AG04449 (cell line): ENCODE data around the gene DMGDH.

Experiments used
- CTCF ChIA-PET: fragments of 350-600 bp; formaldehyde crosslinking; extraction: SDS; loops from one replicate; lab custom pipeline; 2021; ENCODE audit warnings: antibody characterized with exemption; lab: Yijun Ruan, JAX
- POLR2A ChIA-PET: fragments of 400-600, 350-600 bp; formaldehyde crosslinking; extraction: SDS; loops from one replicate; lab custom pipeline; 2020; ENCODE audit warnings: antibody characterized with exemption, inconsistent platforms; lab: Yijun Ruan, JAX
- DNase-seq: peaks from one replicate; pipeline ENCODE4 v3.0.0-alpha.2; 2010; ENCODE audit warnings: low read depth, low spot score
- H3K4me3 ChIP-seq: 2 replicates; pipeline ENCODE4 v1.5.1; 2011; ENCODE audit warnings: low read depth, mild to moderate bottlenecking, control low read depth, low read length
- TF ChIP-seq, protein P1 (sequence below): IDR thresholded peaks from one replicate; pipeline ENCODE4 v1.5.1; 2011; ENCODE audit warnings: mild to moderate bottlenecking, moderate library complexity, low read length, control low read depth, inconsistent platforms; ENCODE audit not compliant: insufficient read depth; ENCODE audit errors: missing control alignments

The DMGDH gene

DNA sequence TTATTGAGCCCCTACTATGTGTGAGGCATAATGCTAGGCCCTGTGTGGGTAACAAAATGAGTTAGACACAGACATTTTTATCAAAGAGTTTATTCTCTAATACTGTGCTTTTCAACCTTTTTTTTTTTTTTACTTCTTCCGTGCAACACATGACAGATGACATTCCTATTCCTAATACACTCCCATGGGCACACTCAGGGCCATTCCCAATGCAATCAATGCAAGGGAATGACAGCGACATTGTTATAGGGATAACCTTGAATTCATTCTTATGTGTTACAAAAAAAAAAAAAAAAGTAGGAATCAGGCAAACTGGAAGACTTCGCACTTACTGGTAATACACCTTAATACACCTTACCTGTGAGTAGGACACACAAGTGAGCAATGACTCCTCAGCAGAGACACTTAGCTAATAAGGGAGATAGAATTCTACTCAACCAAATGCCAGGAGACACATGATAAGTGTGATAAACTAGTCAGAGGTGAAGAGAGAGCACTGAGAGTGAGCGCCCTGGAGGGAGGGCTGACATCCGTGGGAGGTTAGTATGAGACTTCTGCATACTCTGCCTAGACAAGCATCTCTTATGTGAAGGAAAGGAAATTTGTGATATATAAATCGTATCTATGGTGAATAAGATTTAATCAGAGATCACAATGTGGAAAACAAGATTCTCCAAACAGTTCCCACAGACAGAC is 63.4 kb downstream of the DMGDH start:
- no peak for DNase-seq
- POLR2A ChIA-PET: interaction anchor here (0.7 kb wide), 1 partner anchor 14 kb away, joined by 4 read pairs; no protein-coding TSS in a partner anchor
- TF ChIP-seq, protein P1, sequence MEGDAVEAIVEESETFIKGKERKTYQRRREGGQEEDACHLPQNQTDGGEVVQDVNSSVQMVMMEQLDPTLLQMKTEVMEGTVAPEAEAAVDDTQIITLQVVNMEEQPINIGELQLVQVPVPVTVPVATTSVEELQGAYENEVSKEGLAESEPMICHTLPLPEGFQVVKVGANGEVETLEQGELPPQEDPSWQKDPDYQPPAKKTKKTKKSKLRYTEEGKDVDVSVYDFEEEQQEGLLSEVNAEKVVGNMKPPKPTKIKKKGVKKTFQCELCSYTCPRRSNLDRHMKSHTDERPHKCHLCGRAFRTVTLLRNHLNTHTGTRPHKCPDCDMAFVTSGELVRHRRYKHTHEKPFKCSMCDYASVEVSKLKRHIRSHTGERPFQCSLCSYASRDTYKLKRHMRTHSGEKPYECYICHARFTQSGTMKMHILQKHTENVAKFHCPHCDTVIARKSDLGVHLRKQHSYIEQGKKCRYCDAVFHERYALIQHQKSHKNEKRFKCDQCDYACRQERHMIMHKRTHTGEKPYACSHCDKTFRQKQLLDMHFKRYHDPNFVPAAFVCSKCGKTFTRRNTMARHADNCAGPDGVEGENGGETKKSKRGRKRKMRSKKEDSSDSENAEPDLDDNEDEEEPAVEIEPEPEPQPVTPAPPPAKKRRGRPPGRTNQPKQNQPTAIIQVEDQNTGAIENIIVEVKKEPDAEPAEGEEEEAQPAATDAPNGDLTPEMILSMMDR: no peak
- CTCF ChIA-PET: interaction anchor here (0.7 to 1.3 kb wide), 2 partner anchors 17 to 22 kb away, joined by 3 to 4 read pairs; no protein-coding TSS in a partner anchor
- no peak overlapping the region for H3K4me3 ChIP-seq

DNA sequence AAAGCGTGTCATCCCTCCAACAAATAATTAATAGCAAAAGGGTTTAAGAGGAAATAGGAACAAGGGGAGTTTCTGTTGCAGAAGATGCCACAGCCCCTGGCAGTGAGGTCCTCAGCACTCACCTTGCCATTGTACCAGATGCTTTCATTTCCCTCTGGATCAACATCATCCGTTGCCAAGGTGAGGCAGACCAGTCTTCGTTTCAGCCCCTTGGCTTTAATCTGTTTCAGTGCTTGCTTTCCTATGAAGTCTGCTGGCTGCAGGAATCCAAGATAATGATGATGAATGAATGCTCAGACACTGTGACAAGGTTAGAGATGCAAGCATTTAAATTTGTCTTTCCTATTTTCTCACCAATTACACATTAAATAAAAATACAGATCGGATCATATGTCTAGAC is 64.3 kb downstream of the DMGDH start:
- no peak for DNase-seq
- H3K4me3 ChIP-seq: no peak overlapping the region
- TF ChIP-seq, protein P1: no peak
- ChIA-PET CTCF (interaction anchor here (0.8 kb wide), 1 partner anchor 20 kb away, joined by 3 read pairs; no protein-coding TSS in a partner anchor), POLR2A (no interaction called here)

DNA sequence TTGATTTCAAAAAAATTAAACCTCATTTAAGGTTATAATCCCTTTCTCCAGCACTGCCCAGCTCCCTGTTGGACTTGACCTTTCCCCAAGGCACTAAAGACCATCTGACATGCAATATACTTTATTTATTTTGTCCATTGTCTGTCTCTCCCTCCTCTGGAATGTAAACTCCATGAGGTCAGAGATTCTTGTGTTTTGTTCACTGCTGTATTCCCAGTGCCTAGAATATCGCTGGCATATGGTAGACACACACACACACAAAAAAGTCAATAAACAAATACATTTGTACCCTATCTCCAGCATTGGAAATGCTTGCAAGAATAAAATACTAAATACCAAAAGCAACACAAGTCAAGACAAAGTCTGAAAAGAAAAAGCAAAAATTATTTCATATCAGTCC is 67.1 kb downstream of the DMGDH start:
- TF ChIP-seq, protein P1: no peak
- no peak for DNase-seq
- CTCF ChIA-PET: interaction anchor here (1.3 to 3.9 kb wide), 4 partner anchors 10 to 27 kb away, joined by 3 to 19 read pairs (median 4); no protein-coding TSS in a partner anchor
- no peak overlapping the region for H3K4me3 ChIP-seq
- POLR2A ChIA-PET: interaction anchor here (2.2 kb wide), 1 partner anchor 17 kb away, joined by 7 read pairs; the partner anchor contains the start of gene ARSB

DNA sequence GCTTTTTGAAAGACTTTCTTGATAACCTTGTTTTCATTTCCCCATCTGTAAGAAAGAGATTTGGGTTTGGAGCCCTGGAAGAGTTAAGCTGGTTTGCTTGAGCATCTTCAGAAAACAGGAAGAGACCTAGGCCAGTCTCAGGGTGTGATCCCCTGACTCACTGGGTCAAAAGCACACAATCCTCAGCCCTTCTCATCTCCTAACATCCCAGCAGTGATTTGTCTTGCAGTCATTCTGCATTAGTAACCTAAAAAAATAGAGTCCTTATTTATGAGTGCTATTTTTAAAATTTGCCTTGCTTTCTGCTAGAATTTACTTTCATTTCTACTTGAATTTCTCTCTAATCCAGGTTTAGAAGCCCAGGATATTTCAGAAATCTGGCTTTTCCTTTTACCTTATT is 68.0 kb downstream of the DMGDH start:
- POLR2A ChIA-PET: interaction anchor here (0.6 to 2.2 kb wide), 2 partner anchors 11 to 17 kb away, joined by 3 to 7 read pairs; partner anchors contain the start of gene ARSB
- no peak for DNase-seq

DNA sequence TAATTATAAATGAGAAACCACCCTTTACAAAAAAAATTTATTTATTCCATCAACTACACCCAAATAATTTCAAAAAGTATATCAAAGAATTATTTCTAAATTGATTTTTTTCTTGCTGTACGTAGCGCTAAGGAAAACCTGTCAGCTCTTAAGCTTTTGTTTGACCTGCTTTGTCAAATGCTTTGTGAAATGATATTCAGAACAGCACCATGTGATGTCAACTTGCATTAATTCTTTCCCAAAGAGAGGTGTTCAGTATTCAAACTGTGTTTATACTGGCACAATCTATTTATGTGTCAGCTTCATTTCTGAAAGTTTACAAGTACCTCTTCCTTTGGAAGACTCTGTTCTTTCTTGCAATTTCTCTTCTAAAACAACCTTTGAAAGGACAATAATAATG is 72.4 kb downstream of the DMGDH start:
- no peak for DNase-seq
- TF ChIP-seq, protein P1: no peak
- H3K4me3 ChIP-seq: no peak overlapping the region
- ChIA-PET CTCF (interaction anchor here (1.3 to 2.9 kb wide), 2 partner anchors 13 to 28 kb away, joined by 9 to 15 read pairs; partner anchors contain the start of gene ARSB), POLR2A (no interaction called here)

More for the DNA sequence above, 68.0 kb downstream of the DMGDH start:
- TF ChIP-seq, protein P1: no peak
- H3K4me3 ChIP-seq: no peak overlapping the region
- CTCF ChIA-PET: interaction anchor here (1.3 to 3.9 kb wide), 3 partner anchors 19 to 27 kb away, joined by 3 to 19 read pairs (median 4); no protein-coding TSS in a partner anchor

DNA sequence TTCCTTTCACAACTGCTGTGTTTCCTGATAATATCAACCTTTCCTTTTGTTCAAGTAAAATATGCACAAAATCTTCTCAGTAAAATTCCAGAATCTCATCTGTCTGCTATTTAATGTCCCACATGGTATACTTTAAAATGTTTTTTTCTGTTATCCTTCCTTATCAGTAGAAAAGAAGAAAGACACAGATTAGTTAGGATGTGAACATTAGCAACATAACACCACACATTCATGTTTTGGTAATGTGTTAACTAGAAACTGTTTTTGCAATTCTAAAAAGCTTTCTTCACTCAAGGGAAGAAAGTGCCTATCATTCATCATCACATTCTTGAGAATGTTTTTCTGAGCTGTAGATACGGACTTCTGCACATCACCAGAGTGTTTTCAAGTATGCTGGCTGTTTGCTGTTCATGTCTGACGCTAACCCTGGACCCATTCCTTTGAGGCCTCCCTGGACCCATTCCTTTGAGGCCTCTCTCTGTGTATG is 73.9 kb downstream of the DMGDH start:
- no peak for DNase-seq
- ChIA-PET CTCF (interaction anchor here (0.7 to 1.9 kb wide), 5 partner anchors 11 to 138 kb away, joined by 3 to 7 read pairs (median 4); no protein-coding TSS in a partner anchor), POLR2A (no interaction called here)
- TF ChIP-seq, protein P1: no peak
- H3K4me3 ChIP-seq: no peak overlapping the region
